ENCODE measurements around the gene IMPACT. TPM values are rescaled to one million over a fixed set of nuclear protein-coding genes. Genes with fewer than 3 reads are reported as not detected.

The IMPACT gene
- total and polyA plus RNA-seq, 2 of the 4 experiments (the other 2 are of a cell fraction), result 11.8 to 13.8 TPM

DNA sequence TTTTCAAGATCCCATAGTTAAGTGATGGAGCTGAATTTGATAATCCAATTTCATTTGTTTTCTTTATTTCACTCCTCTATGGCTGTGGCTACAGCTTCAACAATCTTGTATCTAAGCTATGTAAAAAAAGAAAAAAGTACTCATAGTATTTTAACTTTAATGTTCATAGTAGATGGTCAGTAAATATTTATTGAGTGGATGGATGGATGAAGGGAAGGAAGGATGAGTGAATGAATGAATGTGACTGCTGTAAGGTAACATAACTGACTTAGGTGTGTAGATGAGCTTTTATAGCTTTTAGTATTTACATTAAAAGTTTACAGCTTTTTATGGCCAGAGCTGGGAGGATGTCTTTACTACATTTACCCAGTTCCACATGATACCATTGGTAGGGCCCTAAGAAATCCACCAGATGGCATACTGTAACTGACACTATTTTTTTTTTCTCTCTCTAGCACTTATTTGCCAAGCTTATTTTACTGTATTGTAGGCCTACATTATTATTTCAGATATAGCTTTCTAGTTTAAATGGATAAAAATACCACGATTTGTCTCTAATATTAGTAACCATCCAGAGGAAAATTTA is 20.6 kb downstream of the IMPACT start:
- H3K36me3 ChIP-seq (ENCODE audit: control insufficient read depth, insufficient read depth, low read length), result peaks cover 22% of the 10 kb centered on the region
- no peak overlapping the region for H3K14ac ChIP-seq (replicated peaks; ENCODE audit: low read depth, low read length)
- H2BK120ac ChIP-seq (ENCODE audit: low read depth, low read length), result no peak overlapping the region
- no peaks in the 10 kb centered on the region for H3K9me1 ChIP-seq (ENCODE audit: insufficient read depth, low read length)
- no TSS peak for BruUV-seq (replicated peaks)
- WGBS, 2 experiments (ENCODE audit: extremely low coverage in 2 of 2, insufficient read length in 1 of 2), result no CpG with 5 or more reads among the region's 1 CpG
- no peak overlapping the region for H3K56ac ChIP-seq (ENCODE audit: extremely low read depth, insufficient read depth, low read length)
- no peak overlapping the region for H3K27ac ChIP-seq (ENCODE audit: insufficient read depth, low read length)
- no peaks in the 10 kb centered on the region for H3K27me3 ChIP-seq (ENCODE audit: control insufficient read depth, insufficient read depth, low read length)
- no peak overlapping the region for H3K9ac ChIP-seq (ENCODE audit: low read depth, low read length)
- no peak overlapping the region for H2BK20ac ChIP-seq (ENCODE audit: low read depth, low read length)
- no peak overlapping the region for H3K4ac ChIP-seq (ENCODE audit: low read depth, low read length)
- H4K5ac ChIP-seq (ENCODE audit: low read depth, low read length), result no peak overlapping the region
- no peak for ATAC-seq (ENCODE audit: low read depth)
- no peak overlapping the region for H2BK5ac ChIP-seq (ENCODE audit: low read depth, low read length, poor library complexity, severe bottlenecking)
- no peak overlapping the region for H3K18ac ChIP-seq (ENCODE audit: low read depth, low read length)
- no peaks in the 10 kb centered on the region for H3K4me1 ChIP-seq (ENCODE audit: control insufficient read depth, insufficient read depth, low read length)
- no peaks in the 10 kb centered on the region for H3K9me3 ChIP-seq (ENCODE audit: control insufficient read depth, insufficient read depth, low read length)
- H3K4me3 ChIP-seq (ENCODE audit: insufficient read depth, low read depth, low read length), result no peak overlapping the region
- H2AFZ ChIP-seq (replicated peaks; ENCODE audit: low read length, poor library complexity), result no peak overlapping the region
- POLR2A ChIA-PET (ENCODE audit: unreplicated experiment), result no interaction called here
- no peak overlapping the region for H2AK5ac ChIP-seq (ENCODE audit: low read depth, low read length)
- CTCF ChIA-PET, result interaction anchor here (0.6 to 1.4 kb wide), 4 partner anchors 11 to 235 kb away, joined by 3 to 5 read pairs (median 4); no protein-coding TSS in a partner anchor
- no peak for DNase-seq
- in situ Hi-C loops (cut with MboI; ENCODE audit: low sequenced_read_pairs) (no loop called here), dilution Hi-C loops (cut with HindIII; ENCODE audit: low sequenced_read_pairs, unreplicated experiment) (no loop called here), intact Hi-C loops (cut with micrococcal nuclease) (loop anchor here (2.0 kb wide), 1 partner anchor 42 kb away; no protein-coding TSS in a partner anchor)
- no peak overlapping the region for H3K4me2 ChIP-seq (ENCODE audit: low read depth, low read length)
- no peak overlapping the region for H4K91ac ChIP-seq (ENCODE audit: insufficient read depth, low read depth, low read length)
- TF ChIP-seq, protein P1, sequence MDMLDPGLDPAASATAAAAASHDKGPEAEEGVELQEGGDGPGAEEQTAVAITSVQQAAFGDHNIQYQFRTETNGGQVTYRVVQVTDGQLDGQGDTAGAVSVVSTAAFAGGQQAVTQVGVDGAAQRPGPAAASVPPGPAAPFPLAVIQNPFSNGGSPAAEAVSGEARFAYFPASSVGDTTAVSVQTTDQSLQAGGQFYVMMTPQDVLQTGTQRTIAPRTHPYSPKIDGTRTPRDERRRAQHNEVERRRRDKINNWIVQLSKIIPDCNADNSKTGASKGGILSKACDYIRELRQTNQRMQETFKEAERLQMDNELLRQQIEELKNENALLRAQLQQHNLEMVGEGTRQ (IDR thresholded peaks at IDR 0.05; ENCODE audit: low read depth, low read length), result no peak
- TF ChIP-seq, protein P2, sequence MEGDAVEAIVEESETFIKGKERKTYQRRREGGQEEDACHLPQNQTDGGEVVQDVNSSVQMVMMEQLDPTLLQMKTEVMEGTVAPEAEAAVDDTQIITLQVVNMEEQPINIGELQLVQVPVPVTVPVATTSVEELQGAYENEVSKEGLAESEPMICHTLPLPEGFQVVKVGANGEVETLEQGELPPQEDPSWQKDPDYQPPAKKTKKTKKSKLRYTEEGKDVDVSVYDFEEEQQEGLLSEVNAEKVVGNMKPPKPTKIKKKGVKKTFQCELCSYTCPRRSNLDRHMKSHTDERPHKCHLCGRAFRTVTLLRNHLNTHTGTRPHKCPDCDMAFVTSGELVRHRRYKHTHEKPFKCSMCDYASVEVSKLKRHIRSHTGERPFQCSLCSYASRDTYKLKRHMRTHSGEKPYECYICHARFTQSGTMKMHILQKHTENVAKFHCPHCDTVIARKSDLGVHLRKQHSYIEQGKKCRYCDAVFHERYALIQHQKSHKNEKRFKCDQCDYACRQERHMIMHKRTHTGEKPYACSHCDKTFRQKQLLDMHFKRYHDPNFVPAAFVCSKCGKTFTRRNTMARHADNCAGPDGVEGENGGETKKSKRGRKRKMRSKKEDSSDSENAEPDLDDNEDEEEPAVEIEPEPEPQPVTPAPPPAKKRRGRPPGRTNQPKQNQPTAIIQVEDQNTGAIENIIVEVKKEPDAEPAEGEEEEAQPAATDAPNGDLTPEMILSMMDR (conservative IDR thresholded peaks at IDR 0.05; ENCODE audit: low read depth, low read length), result 0 out of 2 replicates have a peak, but pooled peaks have one; percentile 16
- no peak for TF ChIP-seq RCOR1 (IDR thresholded peaks at IDR 0.05; ENCODE audit: insufficient replicate concordance, low read length)
- no peaks in the 10 kb centered on the region for H3K79me1 ChIP-seq (ENCODE audit: low read depth in 1 of 2, low read length in 2 of 2)
- no peak overlapping the region for H3K23ac ChIP-seq (ENCODE audit: low read depth, low read length)
- no peak overlapping the region for H2AK9ac ChIP-seq (replicated peaks; ENCODE audit: low read depth, low read length, poor library complexity)
- H4K8ac ChIP-seq (ENCODE audit: low read depth in 2 of 2, low read length in 2 of 2), result no peak overlapping the region
- H2BK15ac ChIP-seq (ENCODE audit: low read depth, low read length), result no peak overlapping the region
- H4K20me1 ChIP-seq (ENCODE audit: insufficient read depth, low read length), result no peaks in the 10 kb centered on the region
